NOMO-1 treated with DMSO at 0.1 percent for 48 hours (cell line): Measurements from ENCODE around the gene SLC1A2.

Experiments used
- DNase-seq: peaks from one replicate; lab custom pipeline; 2025; ENCODE audit not compliant: unreplicated experiment; lab: John Stamatoyannopoulos, UW

Gene SLC1A2

GRCh38 chr11:35330156-35330889, 89.0 kb downstream of the SLC1A2 start:
- DNase-seq, result no peak

- DNase-seq, result no peak
Observed at GRCh38 chr11:35327829-35328228, 91.5 kb downstream of the SLC1A2 start.

GRCh38 chr11:35326266-35326879, 93.0 kb downstream of the SLC1A2 start:
- DNase-seq, result no peak

GRCh38 chr11:35324981-35325380, 94.4 kb downstream of the SLC1A2 start:
- DNase-seq, result no peak

- DNase-seq, result no peak
Observed at GRCh38 chr11:35324183-35324886, 95.0 kb downstream of the SLC1A2 start.

- no peak for DNase-seq
Observed at GRCh38 chr11:35323076-35323868, 96.1 kb downstream of the SLC1A2 start.

- DNase-seq, result no peak
Observed at GRCh38 chr11:35322318-35322979, 96.9 kb downstream of the SLC1A2 start.

- no peak for DNase-seq
Observed at GRCh38 chr11:35321532-35322317, 97.6 kb downstream of the SLC1A2 start.

GRCh38 chr11:35321111-35321510, 98.2 kb downstream of the SLC1A2 start:
- DNase-seq, result no peak

- peak; percentile 47 for DNase-seq
Observed at GRCh38 chr11:35318977-35319925, 100.1 kb downstream of the SLC1A2 start.

- DNase-seq, result no peak
Observed at GRCh38 chr11:35318309-35318708, 101.0 kb downstream of the SLC1A2 start.

GRCh38 chr11:35317253-35317652, 102.1 kb downstream of the SLC1A2 start:
- no peak for DNase-seq

GRCh38 chr11:35316161-35316560, 103.2 kb downstream of the SLC1A2 start:
- DNase-seq, result no peak

- DNase-seq, result no peak
Observed at GRCh38 chr11:35313760-35314153, 105.6 kb downstream of the SLC1A2 start.

- DNase-seq, result peak; percentile 93
Observed at GRCh38 chr11:35313066-35313759, 106.1 kb downstream of the SLC1A2 start.

GRCh38 chr11:35311331-35311730, 108.0 kb downstream of the SLC1A2 start:
- DNase-seq, result peak; percentile 41

- peak; percentile 80 for DNase-seq
Observed at GRCh38 chr11:35308157-35308556, 111.2 kb downstream of the SLC1A2 start.

- no peak for DNase-seq
Observed at GRCh38 chr11:35307221-35307621, 112.1 kb downstream of the SLC1A2 start.
